AG09309 (cell line): ENCODE data around the gene KCNH3.

Experiments
- DNase-seq: peaks from one replicate; pipeline ENCODE4 v3.0.0-alpha.2; 2010; ENCODE audit warnings: low read depth
- H3K4me3 ChIP-seq: 2 replicates; pipeline ENCODE4 v1.5.1; 2011; ENCODE audit warnings: mild to moderate bottlenecking, low read depth, low read length, moderate library complexity; ENCODE audit not compliant: control insufficient read depth
- CTCF ChIP-seq: IDR thresholded peaks from 2 replicates; pipeline ENCODE4 v1.5.1; 2011; ENCODE audit warnings: mild to moderate bottlenecking, low read depth, low read length, inconsistent platforms; ENCODE audit not compliant: insufficient read depth, control insufficient read depth; ENCODE audit errors: missing control alignments

The KCNH3 gene

GRCh38 chr12:49549735-49550692, 11.2 kb downstream of the KCNH3 start:
- TF ChIP-seq CTCF = no peak
- H3K4me3 ChIP-seq = no peak overlapping the region
- no peak for DNase-seq

GRCh38 chr12:49550693-49551252, 11.9 kb downstream of the KCNH3 start:
- H3K4me3 ChIP-seq = no peak overlapping the region
- TF ChIP-seq CTCF = no peak
- DNase-seq = no peak

- TF ChIP-seq CTCF = no peak
- H3K4me3 ChIP-seq = no peak overlapping the region
- no peak for DNase-seq
Measured at GRCh38 chr12:49552014-49552413, 13.2 kb downstream of the KCNH3 start.

- TF ChIP-seq CTCF = no peak
- no peak overlapping the region for H3K4me3 ChIP-seq
- no peak for DNase-seq
Measured at GRCh38 chr12:49552425-49552824, 13.6 kb downstream of the KCNH3 start.

GRCh38 chr12:49552899-49553298, 14.1 kb downstream of the KCNH3 start:
- no peak overlapping the region for H3K4me3 ChIP-seq
- no peak for DNase-seq
- TF ChIP-seq CTCF = no peak

- TF ChIP-seq CTCF = peak; percentile 31
- H3K4me3 ChIP-seq = no peak overlapping the region
- DNase-seq = no peak
Measured at GRCh38 chr12:49553512-49554088, 14.8 kb downstream of the KCNH3 start.
